Measurements from ENCODE around the gene TTC16.
"Not testable (repeated sequence)": the region's sequence is repeated elsewhere in the genome, so short reads cannot be mapped to it uniquely, and the experiment has no call there.

TTC16 gene

GRCh38 chr9:127769929-127770582 lies 54.2 kb downstream of the TTC16 start:
- no peak for DNase-seq

GRCh38 chr9:127770583-127770904 lies 54.7 kb downstream of the TTC16 start:
- no peak for DNase-seq

- peak; percentile 91 for DNase-seq
These were observed 55.2 kb downstream of the TTC16 start for GRCh38 chr9:127770905-127771569.

- DNase-seq, result no peak
These were observed 55.8 kb downstream of the TTC16 start for GRCh38 chr9:127771570-127772189.

- DNase-seq, result no peak
These were observed 56.7 kb downstream of the TTC16 start for GRCh38 chr9:127772603-127773002.

GRCh38 chr9:127773272-127773671 lies 57.4 kb downstream of the TTC16 start:
- DNase-seq, result no peak

GRCh38 chr9:127773981-127774380 lies 58.1 kb downstream of the TTC16 start:
- DNase-seq, result no peak

GRCh38 chr9:127776195-127776923 lies 60.5 kb downstream of the TTC16 start:
- peak; percentile 76 for DNase-seq

- no peak for DNase-seq
These were observed 61.0 kb downstream of the TTC16 start for GRCh38 chr9:127776924-127777289.

GRCh38 chr9:127777368-127777980 lies 61.6 kb downstream of the TTC16 start:
- no peak for DNase-seq

- DNase-seq, result peak; percentile 41
These were observed 62.6 kb downstream of the TTC16 start, which contains the start of gene SH2D3C for GRCh38 chr9:127778280-127779135. Gene SH2D3C (minus strand): TSS chr9:127778666. CDS start chr9:127778627, 39 bp downstream.

- peak; percentile 45 for DNase-seq
These were observed 63.5 kb downstream of the TTC16 start for GRCh38 chr9:127779136-127779981.

GRCh38 chr9:127780126-127780885 lies 64.4 kb downstream of the TTC16 start:
- DNase-seq, result no peak

- not testable (repeated sequence) for DNase-seq
These were observed 65.0 kb downstream of the TTC16 start for GRCh38 chr9:127780909-127781308.
